Activated naive CD4-positive, alpha-beta T cell treated with anti-CD3 and anti-CD28 coated beads, Interleukin-2, amount 10 ng/mL, durations not matched to agents 5 hours and 36 hours (primary cell): Measurements from ENCODE around the gene EFCAB8. TPM values are rescaled to one million over a fixed set of nuclear protein-coding genes. Genes with fewer than 3 reads are reported as not detected.

Source experiments
- total RNA-seq, 2 experiments: library from RNA; stranded (reverse); gene quantifications; one replicate each; pipeline ENCODE4 v1.2.3, GENCODE V29; 2021

Gene EFCAB8, protein sequence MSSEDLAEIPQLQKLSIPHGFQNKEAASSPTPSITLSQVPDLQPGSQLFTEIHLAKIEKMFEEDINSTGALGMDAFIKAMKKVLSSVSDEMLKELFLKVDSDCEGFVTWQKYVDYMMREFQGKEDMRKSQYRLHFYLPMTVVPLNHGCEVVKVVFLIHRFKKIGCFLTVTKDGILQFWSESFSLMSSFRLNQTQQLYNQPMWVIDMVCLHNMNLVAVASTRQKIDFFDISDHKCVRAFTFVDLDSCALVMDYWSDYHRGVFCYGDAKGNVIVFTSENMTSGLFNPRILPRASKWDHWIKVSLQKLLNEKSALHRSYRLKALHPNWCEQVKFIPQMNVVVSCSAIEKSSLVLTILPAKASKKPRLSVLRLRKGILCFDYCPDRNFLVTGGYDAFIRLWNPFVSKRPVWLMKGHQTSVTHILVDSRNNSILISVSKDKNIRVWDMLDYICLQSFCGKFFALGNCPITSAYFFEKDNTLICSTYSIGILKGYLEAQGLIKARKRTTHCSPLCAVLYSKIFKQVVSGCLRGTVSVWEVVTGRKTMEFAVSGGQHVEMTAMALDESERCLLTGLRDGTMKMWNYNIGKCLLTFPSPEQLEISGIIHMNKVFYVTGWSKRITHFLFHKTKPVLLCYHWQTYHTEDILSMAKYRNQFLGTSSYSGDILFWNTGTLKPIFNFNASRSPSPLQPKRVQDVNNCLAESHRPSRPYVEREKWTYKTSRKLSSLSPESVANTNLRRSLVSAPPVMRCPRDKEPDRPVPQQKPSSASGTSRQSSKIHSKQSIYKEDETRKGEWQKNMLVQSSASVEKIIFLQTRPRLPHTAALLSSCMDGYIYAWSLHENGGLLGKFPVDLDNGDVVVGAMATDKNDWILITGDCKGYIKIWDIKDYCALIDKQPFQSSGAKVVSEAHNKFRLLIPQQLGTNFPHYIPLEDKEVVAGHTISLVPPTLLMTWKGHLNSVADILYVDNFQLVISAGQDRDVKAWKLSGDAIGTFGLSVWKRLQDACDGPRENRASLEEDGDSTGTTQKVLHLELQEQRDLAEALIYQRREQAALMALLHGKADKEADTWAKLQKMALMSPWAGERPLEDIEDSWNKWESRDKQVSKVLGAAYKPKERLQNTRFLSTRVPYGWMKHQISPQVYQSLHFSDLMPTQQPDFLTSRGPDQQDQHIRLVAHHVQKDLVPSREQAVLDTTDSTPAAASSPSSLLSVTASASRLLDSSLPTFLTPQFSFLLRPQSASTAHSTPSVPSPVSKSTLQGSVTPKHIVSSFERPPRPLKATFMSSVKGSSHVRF
- total RNA-seq = under 1 TPM; 0.18 to 0.39 TPM

DNA sequence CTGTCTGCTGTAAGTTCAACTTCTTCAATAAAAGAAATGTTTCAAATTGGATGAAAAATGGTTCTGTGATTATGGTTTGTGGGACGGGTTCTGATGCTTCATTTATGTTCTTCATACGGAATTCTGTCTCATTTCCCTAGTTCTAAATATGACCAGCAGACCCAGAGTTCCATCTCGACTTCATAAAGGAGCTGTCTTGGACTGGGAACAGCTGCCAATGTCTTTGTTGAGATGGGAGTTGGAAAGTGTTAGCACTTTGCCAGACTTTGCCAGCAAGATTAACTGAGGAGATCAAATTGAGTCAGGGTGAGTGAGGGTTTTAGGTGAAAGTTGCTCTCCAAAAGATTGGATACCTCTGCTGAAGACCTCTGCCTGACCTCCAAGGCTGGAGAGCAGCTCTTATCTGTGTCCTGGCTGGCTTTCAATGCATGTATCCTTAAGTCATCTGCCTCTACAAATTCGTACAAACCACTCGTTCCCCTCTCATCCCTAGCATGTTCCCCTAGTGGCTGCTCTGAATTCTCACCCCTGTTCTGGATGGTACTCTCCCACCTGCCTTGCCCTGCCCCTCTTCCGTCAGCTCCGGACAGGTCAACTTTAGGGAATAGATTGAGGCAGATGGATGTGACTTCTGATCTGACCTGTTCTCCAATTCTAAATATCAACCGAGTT is at the start of gene EFCAB8:
Gene EFCAB8, plus strand, starts transcription at position 223 of the 672 bp plus-strand sequence. CDS start 4,870 bp downstream, outside the sequence.

DNA sequence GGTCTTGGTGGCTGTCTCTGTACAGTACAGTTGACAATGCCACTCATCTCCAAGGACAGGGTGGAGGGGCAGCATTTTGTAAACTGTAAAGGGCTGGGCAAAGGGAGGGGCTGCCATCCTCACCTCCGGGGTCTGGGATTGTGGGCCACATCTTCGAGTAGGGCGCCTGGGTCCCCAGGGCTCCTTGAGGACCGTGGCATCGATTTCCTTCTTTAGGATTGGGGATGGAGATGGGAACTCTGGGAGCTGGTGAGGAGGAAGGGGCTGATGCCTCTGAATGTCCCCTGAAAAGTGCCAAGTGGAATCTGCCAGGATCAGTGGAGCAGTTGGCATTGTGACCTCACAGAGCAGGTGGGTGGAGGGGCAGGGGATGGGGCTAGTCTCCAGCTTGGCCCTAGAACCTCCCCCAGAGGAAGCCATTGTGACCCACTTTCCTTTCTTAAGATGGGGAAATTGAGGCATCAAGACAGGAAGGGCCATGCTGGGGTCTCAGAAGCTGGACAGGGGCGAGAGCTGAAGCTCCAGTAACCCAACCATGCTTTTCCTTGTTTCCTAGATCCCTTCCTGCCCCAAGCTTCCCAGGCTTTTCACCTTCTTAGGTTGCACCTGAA is 145.5 kb downstream of the EFCAB8 start, which contains the start of gene SUN5:
Gene SUN5, minus strand, starts transcription at position 293 of the 611 bp plus-strand sequence. Its CDS starts 93 bp downstream, at position 200.

DNA sequence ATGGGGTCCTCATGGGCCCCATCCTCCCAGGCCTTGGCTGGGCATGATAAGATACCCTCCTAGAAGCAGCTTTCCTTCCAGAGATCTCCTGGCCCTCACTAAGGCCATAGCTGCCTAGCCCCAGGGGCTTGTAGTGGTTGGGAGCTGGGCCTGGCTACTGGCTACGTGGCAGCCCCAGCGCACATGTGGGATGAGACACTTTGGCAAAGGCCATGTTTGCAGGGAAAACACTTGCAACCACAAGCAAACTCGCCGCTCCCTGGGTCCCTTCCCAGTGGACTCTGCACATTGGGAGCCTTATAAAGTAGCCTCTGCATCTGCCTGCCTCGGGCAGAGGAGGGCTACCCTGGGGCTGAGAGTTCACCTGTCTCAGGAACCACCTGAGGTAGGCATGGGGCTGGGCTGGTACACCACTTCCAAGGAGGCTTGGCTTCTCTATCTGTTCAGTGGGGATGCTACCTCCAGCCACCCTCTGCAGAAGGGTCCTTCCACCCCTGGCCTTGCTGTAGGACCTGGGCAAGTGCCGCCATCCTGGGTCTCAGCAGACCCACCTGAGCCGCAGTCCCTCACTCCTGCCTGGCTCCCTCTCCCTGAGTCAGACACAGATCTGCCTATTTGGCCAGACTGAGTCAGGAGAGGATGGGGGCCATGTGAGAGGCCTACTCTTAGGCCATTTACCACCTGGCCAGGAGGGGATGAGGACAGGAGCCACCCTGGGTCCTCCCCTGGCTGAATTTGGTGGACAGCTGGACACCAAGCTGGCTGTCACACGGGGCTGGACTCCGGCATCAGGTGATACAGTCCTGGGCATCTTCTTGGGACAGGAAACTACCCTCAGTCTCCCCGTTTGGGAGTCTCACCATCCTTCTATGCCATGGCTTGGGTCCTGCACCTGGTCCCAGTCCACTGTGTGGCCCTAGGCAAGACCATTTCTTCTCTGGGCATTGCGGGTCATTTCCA is 148.9 kb downstream of the EFCAB8 start, which contains the start of gene BPIFB2:
Gene BPIFB2, plus strand, starts transcription at position 329 of the 960 bp plus-strand sequence. CDS start 871 bp downstream, outside the sequence.

Other genes with a start within 250 kb of the EFCAB8 start
- under 1 TPM; 0.07 to 0.38 TPM for gene C20orf203, start 185.0 kb upstream of the EFCAB8 start, total RNA-seq
- 10 to 100 TPM; 58.2 to 58.7 TPM for gene COMMD7, start 115.5 kb upstream of the EFCAB8 start, total RNA-seq
- gene DNMT3B, start 96.5 kb upstream of the EFCAB8 start, total RNA-seq = 1 to 10 TPM; 3.3 to 3.5 TPM
- gene MAPRE1, start 39.0 kb upstream of the EFCAB8 start, total RNA-seq = 100 to 1,000 TPM; 115 to 117 TPM
- not detected for gene SUN5, start 145.5 kb downstream of the EFCAB8 start, total RNA-seq
- not detected for gene BPIFB2, start 148.8 kb downstream of the EFCAB8 start, total RNA-seq
- gene BPIFB6, start 172.7 kb downstream of the EFCAB8 start, total RNA-seq = not detected
- not detected for gene BPIFB3, start 195.0 kb downstream of the EFCAB8 start, total RNA-seq
- not detected for gene BPIFB4, start 220.7 kb downstream of the EFCAB8 start, total RNA-seq